SK-N-SH (cell line): Measurements from ENCODE around the gene HDAC4.

Experiments used
- CTCF ChIP-seq: fragments of 200-600 bp; sonication (generic); IDR thresholded peaks from 2 replicates; pipeline ENCODE4 v1.6.1; 2017; ENCODE audit warnings: antibody characterized with exemption, mild to moderate bottlenecking, moderate library complexity
- REST ChIP-seq: IDR thresholded peaks from 2 replicates; pipeline ENCODE4 v1.6.1; 2012; ENCODE audit warnings: mild to moderate bottlenecking, low read depth, low read length, moderate library complexity
- TAF1 ChIP-seq: IDR thresholded peaks from 2 replicates; pipeline ENCODE4 v1.6.1; 2012; ENCODE audit warnings: low read depth, mild to moderate bottlenecking, low read length, moderate library complexity, borderline replicate concordance

DNA sequence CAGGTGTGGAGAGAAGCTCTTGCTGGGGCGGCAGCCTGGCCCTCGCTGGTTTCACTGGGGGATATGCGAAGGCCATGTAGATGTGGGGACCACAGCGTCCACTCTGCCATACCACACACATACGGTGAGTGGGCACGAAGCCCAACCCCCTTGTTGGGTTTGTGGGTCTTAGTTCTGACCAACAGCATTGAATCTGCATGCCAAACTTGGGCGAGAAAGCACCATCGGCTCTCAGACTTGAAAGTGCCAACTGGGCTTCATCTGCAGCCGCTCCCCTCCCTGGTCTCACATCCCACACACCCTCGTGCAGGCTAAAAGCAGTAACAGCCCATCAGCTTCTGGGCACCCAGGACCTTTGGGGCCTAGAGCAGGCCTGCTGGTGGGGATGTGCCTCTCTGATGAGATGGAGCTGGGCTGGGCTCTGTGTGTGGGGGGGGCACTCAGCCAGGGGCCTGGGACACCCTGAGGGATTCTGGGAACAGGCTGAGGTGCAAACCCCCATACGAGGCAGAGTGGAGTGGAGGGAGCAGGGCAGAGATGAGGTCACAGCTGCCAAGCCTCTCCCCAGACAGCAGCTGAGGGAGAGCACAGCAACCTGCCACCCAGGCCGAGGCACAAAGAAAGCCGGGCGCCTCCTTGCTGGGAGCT is 288.6 kb downstream of the HDAC4 start:
- TF ChIP-seq TAF1 (no peak), REST (no peak), CTCF (no peak)
